GM19035 (cell line): Measurements from ENCODE around the gene SYNE2.

Experiments used
- ATAC-seq: cut with Tn5 transposase; IDR thresholded peaks from one replicate; pipeline ENCODE4 v1.9.1; 2021; ENCODE audit not compliant: unreplicated experiment

SYNE2 gene

DNA sequence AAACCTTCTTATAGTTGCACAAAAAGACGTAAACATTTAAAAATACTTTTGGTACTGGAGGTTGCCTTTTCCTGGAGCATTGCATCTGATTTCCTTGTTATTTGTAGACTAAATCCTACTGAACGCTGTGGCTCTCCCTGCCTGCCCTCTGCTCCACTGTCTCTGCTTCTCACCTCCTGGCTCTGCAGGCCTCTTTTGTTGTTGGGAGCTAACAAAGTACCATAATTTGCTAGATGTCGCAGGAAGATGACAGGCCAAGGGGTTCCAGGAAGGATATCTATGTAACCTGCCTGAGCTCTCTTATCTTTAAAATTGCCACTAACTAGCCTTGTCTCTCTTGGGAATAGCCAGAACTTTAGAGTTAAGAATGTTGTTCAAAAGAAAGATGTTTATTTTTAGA lies 21.4 kb downstream of the SYNE2 start:
- no peak for ATAC-seq

DNA sequence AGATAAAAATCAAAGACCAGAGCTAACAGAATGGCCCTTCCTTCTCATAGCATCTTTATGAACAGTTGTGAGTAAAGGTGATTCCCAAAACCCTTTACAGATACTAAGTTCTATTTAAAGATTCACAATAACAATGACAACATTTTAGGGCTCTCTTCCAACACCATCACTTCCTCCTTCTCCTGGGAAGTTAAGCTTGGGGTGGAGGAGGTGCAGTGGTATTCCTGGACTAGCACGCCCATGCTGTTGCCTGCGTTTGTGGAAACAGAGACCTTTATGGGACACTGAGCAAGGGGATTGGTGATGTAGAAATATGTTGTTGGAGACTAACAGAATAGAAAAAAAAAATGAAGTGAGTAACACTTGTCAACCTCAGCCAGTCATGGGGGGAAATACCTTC lies 22.5 kb downstream of the SYNE2 start:
- ATAC-seq: no peak

DNA sequence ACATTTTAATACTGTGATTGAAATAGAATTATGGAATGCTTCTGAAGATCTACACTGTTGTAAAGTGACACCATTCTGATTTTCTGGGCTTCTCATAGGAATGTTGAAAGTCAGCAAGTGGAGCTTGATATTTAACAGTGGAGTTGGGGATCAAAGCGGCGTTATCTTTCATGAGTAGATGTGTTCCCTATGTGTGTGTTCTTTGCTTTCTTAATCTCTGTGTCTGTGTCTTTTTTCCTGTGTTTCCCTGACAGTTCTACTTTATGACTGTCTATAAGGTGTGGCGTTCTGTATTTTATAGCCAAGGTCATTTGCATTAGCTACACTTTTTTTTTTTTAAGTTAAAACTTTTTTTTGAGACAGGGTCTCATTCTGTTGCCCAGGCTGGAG lies 24.7 kb downstream of the SYNE2 start:
- ATAC-seq: no peak

GRCh38 chr14:63878052-63878451 lies 25.2 kb downstream of the SYNE2 start:
- no peak for ATAC-seq

GRCh38 chr14:63878792-63879191 lies 26.0 kb downstream of the SYNE2 start:
- no peak for ATAC-seq

GRCh38 chr14:63881926-63882325 lies 29.1 kb downstream of the SYNE2 start:
- ATAC-seq: no peak

DNA sequence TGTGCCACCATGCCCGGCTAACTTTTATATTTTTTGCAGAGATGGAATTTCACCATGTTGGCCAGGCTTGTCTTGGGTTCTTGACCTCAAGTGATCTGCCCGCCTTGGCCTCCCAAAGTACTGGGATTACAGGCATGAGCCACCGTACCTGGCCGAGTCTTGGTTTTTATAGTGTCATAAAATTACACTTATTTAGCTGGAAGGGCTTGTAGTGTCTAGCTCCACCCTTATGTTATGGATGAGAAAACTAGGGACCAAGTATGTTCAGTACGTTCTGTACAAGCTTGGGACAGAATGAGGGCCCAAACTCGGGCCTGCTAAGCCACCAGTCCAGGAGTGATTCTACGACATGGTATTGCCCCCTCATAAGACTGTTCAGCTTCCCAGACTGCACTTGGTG lies 35.1 kb downstream of the SYNE2 start:
- no peak for ATAC-seq

DNA sequence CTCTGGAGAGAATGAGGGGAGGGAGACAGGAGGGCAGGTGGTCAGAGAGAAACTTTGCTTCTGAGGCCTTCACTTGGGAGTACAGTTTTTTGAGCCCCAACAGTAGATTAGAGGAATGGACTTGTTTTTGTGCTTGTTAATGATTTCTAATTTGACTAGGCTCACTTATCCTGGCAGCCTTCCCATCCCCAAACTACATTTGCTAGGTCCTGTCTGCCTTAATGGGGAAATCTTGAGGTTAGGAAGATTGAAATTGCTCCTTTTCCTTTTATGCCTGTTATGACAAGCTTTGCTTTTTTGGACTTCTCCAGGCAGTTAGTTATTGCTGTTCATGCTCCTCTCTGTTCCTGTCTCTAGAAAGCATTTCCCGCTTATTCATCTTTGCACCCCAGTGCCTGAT lies 37.7 kb downstream of the SYNE2 start:
- no peak for ATAC-seq

GRCh38 chr14:63891148-63891975 lies 38.6 kb downstream of the SYNE2 start:
- ATAC-seq: no peak

- ATAC-seq: no peak
Measured at GRCh38 chr14:63892265-63892664, 39.5 kb downstream of the SYNE2 start.

DNA sequence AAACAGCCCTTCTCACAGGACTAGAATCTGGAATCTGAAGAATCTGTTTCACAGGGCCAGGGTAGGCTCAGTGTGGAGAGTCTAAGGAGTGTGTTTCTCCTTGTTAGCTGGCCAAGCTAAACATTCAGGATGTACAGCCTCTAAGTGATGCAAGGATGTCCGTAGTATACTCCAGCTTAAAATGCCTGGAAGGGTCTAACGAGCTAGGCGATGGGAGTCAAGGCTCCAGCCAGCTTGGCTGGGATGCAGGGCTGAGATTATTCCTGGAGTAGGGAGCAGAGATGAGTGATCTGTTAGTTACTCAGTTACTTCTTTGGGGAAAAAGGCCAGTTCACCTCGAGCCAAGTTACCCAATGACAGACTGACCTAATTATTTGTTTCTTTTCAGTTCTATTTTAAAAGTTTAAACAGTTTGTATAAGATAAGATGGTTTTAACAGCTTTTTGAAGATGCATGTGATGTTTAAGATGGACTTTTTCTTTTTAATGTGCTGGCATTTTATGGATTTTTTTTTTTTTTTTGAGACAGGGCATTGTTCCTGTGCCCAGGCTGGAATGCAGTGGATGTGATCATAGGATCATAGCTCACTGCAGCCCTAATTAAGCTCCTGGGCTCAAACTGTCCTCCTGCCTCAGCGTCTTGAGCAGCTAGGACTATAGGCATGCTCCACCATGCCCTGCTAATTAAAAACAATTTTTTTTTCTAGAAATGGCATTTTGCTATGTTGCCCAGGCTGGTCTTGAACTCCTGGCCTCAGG lies 41.1 kb downstream of the SYNE2 start:
- ATAC-seq: no peak

GRCh38 chr14:63895510-63895909 lies 42.7 kb downstream of the SYNE2 start:
- ATAC-seq: no peak

DNA sequence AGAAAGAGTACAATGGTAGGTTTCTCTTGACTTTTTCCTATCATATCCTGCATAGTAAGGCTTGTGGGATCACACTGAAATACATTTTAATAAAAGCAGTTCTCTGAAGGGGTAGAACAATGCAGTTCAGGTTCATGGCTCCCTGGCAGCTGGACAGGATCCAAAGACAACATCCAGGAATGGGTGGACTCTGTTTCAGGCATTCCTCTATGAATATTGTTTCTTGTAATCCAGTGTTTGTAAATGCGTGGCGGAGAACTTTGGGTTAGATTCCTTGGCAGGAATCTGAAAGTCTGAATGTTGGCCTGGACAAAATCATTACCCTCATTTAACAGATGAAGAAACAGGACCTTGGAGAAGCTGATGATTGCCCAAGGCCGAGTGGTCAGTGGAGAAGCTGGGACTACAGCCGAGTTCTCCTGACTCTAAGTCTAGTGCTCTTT lies 43.5 kb downstream of the SYNE2 start:
- no peak for ATAC-seq

DNA sequence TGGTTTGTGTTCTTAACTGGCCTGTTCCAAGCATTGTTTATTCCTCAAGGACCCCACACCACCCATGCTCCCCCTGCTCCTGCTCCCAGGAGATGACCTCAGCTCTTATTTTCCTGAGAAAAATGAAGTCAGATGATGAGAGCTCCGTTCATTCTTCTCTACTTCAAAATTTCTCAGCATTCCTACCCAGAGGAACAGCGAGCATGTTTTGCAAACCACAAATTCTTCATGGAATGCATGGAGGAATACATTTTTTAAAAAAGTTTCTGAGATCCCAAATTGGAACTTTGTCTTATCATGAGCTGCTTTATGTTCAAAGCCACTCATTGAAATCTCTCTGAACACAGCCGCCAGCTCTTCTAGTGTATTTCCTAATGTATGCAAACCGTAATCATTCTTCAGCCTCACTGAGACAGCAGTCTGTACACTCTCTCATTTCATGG lies 44.9 kb downstream of the SYNE2 start:
- no peak for ATAC-seq

GRCh38 chr14:63899953-63900352 lies 47.1 kb downstream of the SYNE2 start:
- no peak for ATAC-seq

GRCh38 chr14:63901434-63902085 lies 48.8 kb downstream of the SYNE2 start:
- no peak for ATAC-seq

GRCh38 chr14:63902375-63902976 lies 49.7 kb downstream of the SYNE2 start:
- ATAC-seq: no peak

DNA sequence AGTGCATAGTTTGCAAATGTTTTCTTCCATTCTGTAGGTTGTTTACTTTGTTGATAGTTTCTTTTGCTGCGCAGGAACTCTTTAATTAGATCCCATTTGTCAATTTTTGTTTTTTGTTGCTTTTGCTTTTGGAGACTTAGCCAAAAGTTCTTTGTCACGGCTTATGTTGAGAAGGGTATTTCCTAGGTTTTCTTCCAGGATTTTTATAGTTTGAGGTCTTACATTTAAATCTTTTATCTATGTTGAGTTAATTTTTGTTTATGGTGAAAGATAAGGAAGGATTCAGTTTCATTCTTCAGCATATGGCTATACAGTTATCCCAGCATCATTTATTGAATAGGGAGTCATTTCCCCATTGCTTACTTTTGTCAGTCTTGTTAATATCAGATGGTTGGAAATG lies 51.9 kb downstream of the SYNE2 start:
- no peak for ATAC-seq

DNA sequence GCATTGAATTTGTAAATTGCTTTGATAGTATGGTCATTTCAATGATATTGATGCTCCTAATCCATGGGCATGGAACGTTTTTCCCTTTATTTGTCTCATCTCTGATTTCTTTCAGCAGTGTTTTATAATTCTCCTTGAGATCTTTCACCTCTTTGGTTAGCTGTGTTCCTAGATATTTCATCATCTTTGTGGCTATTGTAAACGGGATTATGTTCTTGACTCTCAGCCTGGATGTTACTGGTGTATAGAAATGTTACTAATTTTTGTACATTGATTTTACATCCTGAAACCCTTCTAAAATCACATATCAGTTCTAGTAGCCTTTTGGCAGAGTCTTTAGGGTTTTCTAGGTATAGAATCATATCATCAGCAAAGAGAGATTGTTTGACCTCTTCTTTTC lies 52.6 kb downstream of the SYNE2 start:
- ATAC-seq: no peak

DNA sequence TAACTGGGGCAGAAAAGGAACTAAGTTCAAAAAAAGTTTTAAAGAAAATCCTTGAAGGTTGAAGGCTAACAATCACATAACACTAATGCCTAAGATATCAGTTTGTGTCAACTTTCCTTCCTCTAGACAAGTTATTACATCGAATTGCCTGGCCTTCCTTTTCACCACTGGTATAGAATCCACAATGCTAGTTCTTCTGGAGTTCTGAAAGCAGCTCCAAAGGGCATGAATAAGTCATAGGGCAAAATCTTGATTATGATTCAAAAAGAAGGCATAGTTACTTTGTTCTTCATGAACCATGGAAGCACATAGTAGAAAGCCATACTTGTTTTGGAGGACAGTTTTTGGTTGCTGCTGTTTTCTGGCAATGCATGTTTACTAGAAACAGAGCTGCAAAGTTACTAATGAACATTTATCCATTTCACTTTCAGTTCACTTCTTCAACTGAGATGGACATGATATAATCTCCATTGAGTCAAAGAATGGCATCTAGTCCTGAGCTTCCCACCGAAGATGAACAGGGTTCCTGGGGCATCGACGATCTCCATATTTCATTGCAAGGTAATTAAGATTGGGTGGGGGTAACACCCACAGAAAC lies 56.0 kb downstream of the SYNE2 start:
- ATAC-seq: no peak

DNA sequence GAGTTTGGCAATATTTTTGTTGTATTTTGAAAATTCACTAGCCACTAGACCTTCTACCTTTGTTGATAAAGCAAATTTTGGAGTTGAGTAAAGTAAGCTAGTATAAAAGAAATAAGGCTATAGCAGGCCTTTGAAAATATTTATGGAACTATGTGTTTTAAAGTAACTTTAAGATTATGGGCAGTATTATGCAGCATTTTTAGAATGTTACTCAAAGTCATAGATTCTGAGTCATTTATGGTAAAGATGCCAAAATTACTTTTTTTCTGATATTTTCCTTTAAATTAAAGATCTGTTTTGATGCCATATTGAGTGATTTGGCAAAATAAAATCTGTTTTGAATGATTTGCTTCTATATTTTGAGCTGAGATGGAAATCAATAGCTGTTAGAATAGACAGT lies 57.2 kb downstream of the SYNE2 start:
- no peak for ATAC-seq
